ENCODE measurements around the gene TPRA1. TPM values are rescaled to one million over a fixed set of nuclear protein-coding genes. Genes with fewer than 3 reads are reported as not detected.
A peak's percentile ranks its signal among the peaks of the same experiment; 100 is the strongest.
"Not testable (repeated sequence)": the region's sequence is repeated elsewhere in the genome, so short reads cannot be mapped to it uniquely, and the experiment has no call there.

The TPRA1 gene
- total RNA-seq, 1 experiment from 2014 or later: 36.9 TPM

DNA sequence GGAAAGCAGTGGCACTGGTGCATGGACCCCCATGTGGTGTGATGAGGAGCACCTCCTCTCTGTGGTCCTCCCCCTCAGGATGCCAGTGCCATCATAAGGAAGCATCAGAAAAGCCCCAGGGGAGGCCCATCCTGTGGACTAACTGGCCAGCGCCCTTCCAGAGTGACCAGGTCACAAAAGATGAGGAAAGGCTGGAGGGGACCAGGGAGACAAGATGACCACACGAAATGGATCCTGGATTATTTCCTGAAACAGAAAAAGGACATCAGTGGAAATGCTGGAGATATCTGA lies 56.4 kb downstream of the TPRA1 start:
- Histone ChIP-seq H3K4me1 (ENCODE audit: low read length) (peaks cover 8% of the 10 kb centered on the region), H3K9me2 (replicated peaks; ENCODE audit: insufficient read depth, low read length) (no peaks in the 10 kb centered on the region), H3K27ac (ENCODE audit: low read length) (no peak overlapping the region), H3K4me3 (ENCODE audit: low read length) (no peak overlapping the region), H3K36me3 (ENCODE audit: insufficient read depth, low read length) (no peaks in the 10 kb centered on the region), H2AFZ (ENCODE audit: low read length) (no peak overlapping the region), H3K79me2 (ENCODE audit: low read length) (no peaks in the 10 kb centered on the region), H3K27me3 (ENCODE audit: low read length) (no peaks in the 10 kb centered on the region), H3K4me2 (ENCODE audit: low read depth, low read length, poor library complexity, severe bottlenecking) (no peak overlapping the region), H3K9me3 (ENCODE audit: low read length) (no peaks in the 10 kb centered on the region), H3K9ac (ENCODE audit: low read length) (no peak overlapping the region), H4K20me1 (ENCODE audit: insufficient read depth, low read depth, low read length) (no peaks in the 10 kb centered on the region)
- DNase-seq: no peak

DNA sequence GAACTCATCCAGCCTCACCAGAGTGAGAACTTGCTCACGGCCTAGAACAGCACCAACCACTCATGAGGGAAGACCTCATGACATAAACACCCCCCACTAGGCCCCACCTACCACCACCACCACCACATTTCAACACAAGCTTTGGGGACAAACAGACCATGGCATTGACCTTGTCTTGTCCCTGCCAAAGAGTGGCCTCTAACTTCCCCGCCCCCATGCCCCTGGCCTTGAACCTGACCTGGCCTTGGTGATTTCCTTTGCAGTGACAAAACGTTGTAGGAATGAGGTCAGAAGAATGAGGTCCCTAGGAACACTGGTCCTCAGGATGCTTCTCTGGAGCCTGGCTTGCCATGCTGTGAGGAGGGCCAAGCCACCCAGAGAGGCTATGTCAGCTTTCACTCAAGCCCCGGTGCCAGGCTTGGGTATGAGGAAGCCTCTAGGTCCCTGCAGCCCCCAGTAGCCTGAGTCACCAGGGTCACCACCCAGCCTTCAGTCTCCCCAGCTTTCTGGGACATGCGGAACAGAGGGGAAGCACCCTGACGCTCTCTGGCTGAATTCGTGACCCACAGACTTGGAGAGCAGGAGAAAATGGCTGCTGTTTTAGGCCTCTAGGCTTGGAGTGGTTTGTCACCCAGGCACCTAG lies 57.9 kb downstream of the TPRA1 start:
- Histone ChIP-seq H4K20me1 (ENCODE audit: insufficient read depth, low read depth, low read length) (no peaks in the 10 kb centered on the region), H2AFZ (ENCODE audit: low read length) (no peak overlapping the region), H3K4me2 (ENCODE audit: low read depth, low read length, poor library complexity, severe bottlenecking) (no peak overlapping the region), H3K9me3 (ENCODE audit: low read length) (no peaks in the 10 kb centered on the region), H3K79me2 (ENCODE audit: low read length) (no peaks in the 10 kb centered on the region), H3K27ac (ENCODE audit: low read length) (no peak overlapping the region), H3K4me3 (ENCODE audit: low read length) (no peak overlapping the region), H3K9ac (ENCODE audit: low read length) (no peak overlapping the region), H3K36me3 (ENCODE audit: insufficient read depth, low read length) (no peaks in the 10 kb centered on the region), H3K27me3 (ENCODE audit: low read length) (peaks cover 3% of the 10 kb centered on the region; the same call in 1 of the 2 replicates), H3K4me1 (ENCODE audit: low read length) (peaks cover 8% of the 10 kb centered on the region), H3K9me2 (replicated peaks; ENCODE audit: insufficient read depth, low read length) (no peaks in the 10 kb centered on the region)
- no peak for DNase-seq

DNA sequence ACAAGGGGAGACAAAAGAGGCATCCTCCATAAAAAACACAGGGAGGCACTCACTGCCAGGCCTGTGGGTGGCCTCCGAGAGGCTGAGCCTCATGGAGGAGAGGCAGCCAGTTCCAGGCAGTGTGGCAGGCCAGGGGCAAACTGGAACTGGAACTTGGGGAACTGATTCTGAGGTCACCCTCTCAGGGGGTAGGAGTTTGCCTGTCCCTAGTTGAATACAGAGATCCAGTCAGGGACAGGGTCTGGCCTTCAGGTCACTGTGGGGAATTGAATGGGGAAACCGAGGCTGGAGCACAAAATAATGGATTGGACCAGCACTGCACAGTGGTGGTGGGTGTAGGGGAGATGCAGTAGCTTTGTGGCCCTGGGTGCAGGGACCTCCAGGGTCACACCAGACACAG lies 58.7 kb downstream of the TPRA1 start:
- H3K36me3 ChIP-seq (ENCODE audit: insufficient read depth, low read length): no peaks in the 10 kb centered on the region

DNA sequence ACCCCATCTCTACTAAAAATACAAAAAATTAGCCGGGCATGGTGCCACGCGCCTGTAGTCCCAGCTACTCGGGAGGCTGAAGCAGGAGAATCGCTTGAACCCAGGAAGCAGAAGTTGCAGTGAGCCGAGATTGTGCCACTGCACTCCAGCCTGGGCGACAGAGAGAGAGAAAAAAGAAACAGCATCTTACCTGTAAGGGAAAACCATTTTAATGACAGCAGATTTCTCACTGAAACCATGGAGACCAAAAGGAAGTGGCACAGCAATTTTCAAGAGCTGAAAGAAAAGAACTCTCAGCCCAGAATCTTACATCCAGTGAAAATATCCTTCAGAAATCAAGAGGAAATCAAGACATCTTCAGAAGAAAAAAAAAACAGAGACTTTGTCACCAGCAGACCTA lies 59.7 kb downstream of the TPRA1 start:
- H3K27me3 ChIP-seq (ENCODE audit: low read length); H3K4me3 ChIP-seq (ENCODE audit: low read length); DNase-seq; H3K79me2 ChIP-seq (ENCODE audit: low read length); H3K9me2 ChIP-seq (replicated peaks; ENCODE audit: insufficient read depth, low read length); H3K4me2 ChIP-seq (ENCODE audit: low read depth, low read length, poor library complexity, severe bottlenecking); H3K9ac ChIP-seq (ENCODE audit: low read length); H4K20me1 ChIP-seq (ENCODE audit: insufficient read depth, low read depth, low read length); H3K36me3 ChIP-seq (ENCODE audit: insufficient read depth, low read length); H2AFZ ChIP-seq (ENCODE audit: low read length); H3K27ac ChIP-seq (ENCODE audit: low read length); H3K4me1 ChIP-seq (ENCODE audit: low read length); H3K9me3 ChIP-seq (ENCODE audit: low read length): not testable (repeated sequence)

More for the DNA sequence above, 58.7 kb downstream of the TPRA1 start:
- DNase-seq: no peak
- Histone ChIP-seq H3K9me2 (replicated peaks; ENCODE audit: insufficient read depth, low read length) (no peaks in the 10 kb centered on the region), H4K20me1 (ENCODE audit: insufficient read depth, low read depth, low read length) (no peaks in the 10 kb centered on the region), H3K27me3 (ENCODE audit: low read length) (peaks cover 3% of the 10 kb centered on the region; the same call in 1 of the 2 replicates), H3K9ac (ENCODE audit: low read length) (no peak overlapping the region), H3K4me3 (ENCODE audit: low read length) (no peak overlapping the region), H3K9me3 (ENCODE audit: low read length) (no peaks in the 10 kb centered on the region), H3K79me2 (ENCODE audit: low read length) (no peaks in the 10 kb centered on the region), H3K4me2 (ENCODE audit: low read depth, low read length, poor library complexity, severe bottlenecking) (no peak overlapping the region), H2AFZ (ENCODE audit: low read length) (no peak overlapping the region), H3K4me1 (ENCODE audit: low read length) (peaks cover 8% of the 10 kb centered on the region), H3K27ac (ENCODE audit: low read length) (no peak overlapping the region)

DNA sequence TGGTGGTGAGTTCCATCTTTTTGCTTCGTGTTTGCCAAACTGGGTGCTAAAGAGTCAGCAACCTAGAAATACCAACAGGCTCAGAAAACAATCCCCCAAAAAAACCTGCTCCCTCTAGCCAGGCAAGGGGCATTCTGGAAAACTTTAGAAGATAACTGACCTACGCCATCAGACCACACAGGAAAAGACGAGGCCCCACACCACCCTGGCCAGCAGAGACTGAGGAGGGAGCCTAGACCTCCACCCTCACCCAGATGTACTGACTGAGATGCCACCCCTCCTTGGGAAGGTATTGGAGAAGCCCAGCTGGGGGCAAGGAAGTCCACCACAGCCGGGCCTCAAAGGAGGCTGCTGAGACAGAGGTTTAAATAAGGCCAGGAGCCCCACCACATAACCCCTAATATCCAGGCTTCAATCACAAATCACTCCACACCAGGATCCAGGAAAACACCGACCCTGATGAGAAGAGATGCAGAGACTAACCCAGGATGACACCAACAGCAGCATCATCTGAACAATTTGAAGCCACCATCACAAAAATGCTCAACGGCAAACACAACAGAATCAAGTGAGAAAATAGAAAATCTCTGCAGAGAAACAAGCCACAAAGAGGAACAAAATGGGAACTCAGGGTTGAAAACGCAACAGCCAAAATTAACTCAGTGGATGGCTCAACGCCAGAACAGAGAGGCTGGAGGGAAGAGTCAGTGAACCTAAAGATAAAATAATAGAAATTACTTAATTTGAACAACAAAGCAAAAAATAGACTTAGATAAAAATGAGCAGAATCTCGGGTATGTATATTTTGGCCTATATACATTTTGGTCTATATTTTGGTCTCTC lies 61.0 kb downstream of the TPRA1 start:
- Histone ChIP-seq H3K4me2 (ENCODE audit: low read depth, low read length, poor library complexity, severe bottlenecking) (peak overlapping the region; percentile 26), H3K27ac (ENCODE audit: low read length) (no peak overlapping the region), H3K9me2 (replicated peaks; ENCODE audit: insufficient read depth, low read length) (no peaks in the 10 kb centered on the region), H3K9me3 (ENCODE audit: low read length) (no peaks in the 10 kb centered on the region), H2AFZ (ENCODE audit: low read length) (no peak overlapping the region), H4K20me1 (ENCODE audit: insufficient read depth, low read depth, low read length) (no peaks in the 10 kb centered on the region), H3K4me3 (ENCODE audit: low read length) (no peak overlapping the region), H3K36me3 (ENCODE audit: insufficient read depth, low read length) (no peaks in the 10 kb centered on the region), H3K27me3 (ENCODE audit: low read length) (peaks cover 3% of the 10 kb centered on the region; the same call in 1 of the 2 replicates), H3K79me2 (ENCODE audit: low read length) (no peaks in the 10 kb centered on the region), H3K4me1 (ENCODE audit: low read length) (peaks cover 8% of the 10 kb centered on the region), H3K9ac (ENCODE audit: low read length) (no peak overlapping the region)
- DNase-seq: no peak

DNA sequence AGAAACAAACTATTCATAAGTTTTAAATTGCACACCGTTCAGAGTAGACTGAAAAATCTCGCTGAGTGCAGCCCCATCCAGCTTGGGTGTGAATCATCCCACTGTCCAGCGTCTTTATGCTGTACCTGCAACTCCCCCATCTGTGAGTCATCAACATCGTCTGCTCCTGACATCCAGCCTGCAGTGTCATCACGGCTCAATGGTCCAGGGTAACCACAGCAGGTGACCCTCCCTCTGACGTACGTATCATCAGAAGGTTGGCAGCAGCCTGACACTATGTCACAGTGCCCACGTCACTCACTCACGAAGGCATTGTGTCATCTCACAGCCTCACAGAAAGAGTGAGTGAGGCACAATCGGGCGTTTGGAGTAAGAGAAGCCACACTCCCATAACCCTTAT lies 65.2 kb downstream of the TPRA1 start:
- Histone ChIP-seq H3K9me3 (ENCODE audit: low read length) (no peaks in the 10 kb centered on the region), H2AFZ (ENCODE audit: low read length) (no peak overlapping the region), H3K27ac (ENCODE audit: low read length) (no peak overlapping the region), H3K27me3 (ENCODE audit: low read length) (peaks cover 3% of the 10 kb centered on the region; the same call in 1 of the 2 replicates), H4K20me1 (ENCODE audit: insufficient read depth, low read depth, low read length) (no peaks in the 10 kb centered on the region), H3K79me2 (ENCODE audit: low read length) (no peaks in the 10 kb centered on the region), H3K36me3 (ENCODE audit: insufficient read depth, low read length) (no peaks in the 10 kb centered on the region), H3K9me2 (replicated peaks; ENCODE audit: insufficient read depth, low read length) (no peaks in the 10 kb centered on the region), H3K4me3 (ENCODE audit: low read length) (no peak overlapping the region), H3K4me1 (ENCODE audit: low read length) (peaks cover 8% of the 10 kb centered on the region), H3K9ac (ENCODE audit: low read length) (no peak overlapping the region), H3K4me2 (ENCODE audit: low read depth, low read length, poor library complexity, severe bottlenecking) (no peak overlapping the region)
- peak; percentile 35 for DNase-seq

DNA sequence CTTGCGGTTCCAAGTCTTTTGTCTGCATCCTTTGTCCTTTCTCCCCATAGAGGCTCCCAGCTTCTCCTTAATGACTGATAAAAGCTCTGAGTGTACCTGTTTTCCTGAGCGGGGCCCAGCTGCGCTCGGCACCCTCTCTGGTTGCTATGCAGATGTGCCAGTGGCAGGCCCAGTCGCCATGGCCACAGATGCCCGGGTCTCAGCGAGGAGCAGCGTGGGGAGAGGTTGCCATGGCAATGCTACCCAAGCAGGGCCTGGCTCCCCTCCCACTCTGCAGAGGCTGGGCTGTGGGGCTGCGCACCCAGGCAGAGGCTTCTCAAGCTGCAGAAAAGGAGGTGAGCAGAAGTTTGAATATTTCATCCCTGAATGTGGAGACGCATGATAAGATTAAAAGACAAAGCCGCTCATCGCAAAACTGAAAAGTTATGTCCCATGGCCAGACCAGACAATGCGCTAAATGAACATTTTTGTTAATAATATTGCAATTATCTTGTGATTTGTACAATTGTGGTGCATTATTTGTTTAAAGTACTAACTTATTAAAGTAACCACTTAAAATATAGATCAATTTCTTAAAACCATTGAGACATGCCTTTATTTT lies 66.1 kb downstream of the TPRA1 start:
- Histone ChIP-seq H3K36me3 (ENCODE audit: insufficient read depth, low read length) (no peaks in the 10 kb centered on the region), H3K27ac (ENCODE audit: low read length) (no peak overlapping the region), H3K4me2 (ENCODE audit: low read depth, low read length, poor library complexity, severe bottlenecking) (no peak overlapping the region), H3K4me1 (ENCODE audit: low read length) (peaks cover 1% of the 10 kb centered on the region), H3K9me2 (replicated peaks; ENCODE audit: insufficient read depth, low read length) (no peaks in the 10 kb centered on the region), H2AFZ (ENCODE audit: low read length) (no peak overlapping the region), H3K79me2 (ENCODE audit: low read length) (no peaks in the 10 kb centered on the region), H3K4me3 (ENCODE audit: low read length) (no peak overlapping the region), H3K9me3 (ENCODE audit: low read length) (no peaks in the 10 kb centered on the region), H3K9ac (ENCODE audit: low read length) (no peak overlapping the region), H4K20me1 (ENCODE audit: insufficient read depth, low read depth, low read length) (no peaks in the 10 kb centered on the region), H3K27me3 (ENCODE audit: low read length) (peaks cover 3% of the 10 kb centered on the region; the same call in 1 of the 2 replicates)
- DNase-seq: peak; percentile 6
